Spleen (tissue), 11 donors: ENCODE results near the gene SV2A. TPM values are rescaled to one million over a fixed set of nuclear protein-coding genes. Genes with fewer than 3 reads are reported as not detected.

Experiments used
- DNase-seq: peaks from one replicate; pipeline ENCODE4 v3.0.0-alpha.2; 2020
- H3K27ac ChIP-seq, 8 donors: fragments of 200-600 bp; sonication (generic) in 7 of 8; 1 replicate in 4 of 8; 2 replicates in 4 of 8; pipeline versions ENCODE4 v1.5.0 to v1.8.0; 2016 to 2021; ENCODE audit warnings: inconsistent platforms in 4 of 8, mild to moderate bottlenecking in 4 of 8, moderate library complexity in 1 of 8
- H3K27me3 ChIP-seq, 7 donors: fragments of 200-600 bp; sonication (generic) in 6 of 7; replicated peaks in 1 of 7; 1 replicate in 4 of 7; 2 replicates in 3 of 7; pipeline versions ENCODE4 v1.5.0 to v1.8.0; 2016 to 2021; ENCODE audit warnings: inconsistent platforms in 3 of 7, mild to moderate bottlenecking in 1 of 7
- H3K36me3 ChIP-seq, 6 donors: fragments of 200-600 bp; sonication (generic) in 5 of 6; 1 replicate in 4 of 6; 2 replicates in 2 of 6; pipeline versions ENCODE4 v1.5.0 to v1.8.0; 2016 to 2021; ENCODE audit warnings: inconsistent platforms in 2 of 6
- H3K4me1 ChIP-seq, 6 donors: fragments of 200-600 bp; sonication (generic) in 5 of 6; 1 replicate in 3 of 6; 2 replicates in 3 of 6; pipeline versions ENCODE4 v1.5.0 to v1.8.0; 2016 to 2021; ENCODE audit warnings: inconsistent platforms in 3 of 6
- H3K4me3 ChIP-seq, 8 donors: fragments of 200-600 bp; sonication (generic) in 7 of 8; 1 replicate in 4 of 8; 2 replicates in 4 of 8; pipeline versions ENCODE4 v1.5.0 to v1.8.0; 2016 to 2021; ENCODE audit warnings: inconsistent platforms in 4 of 8, mild to moderate bottlenecking in 4 of 8, moderate library complexity in 2 of 8
- H3K9me3 ChIP-seq, 8 donors: fragments of 200-600 bp; sonication (generic) in 7 of 8; 1 replicate in 4 of 8; 2 replicates in 4 of 8; pipeline versions ENCODE4 v1.5.0 to v1.8.0; 2016 to 2021; ENCODE audit warnings: inconsistent platforms in 4 of 8
- POLR2A ChIP-seq, 3 donors: fragments of 450-650 bp; IDR thresholded peaks; one replicate each; pipeline ENCODE4 v1.5.1; 2017; ENCODE audit warnings: antibody characterized with exemption in 3 of 3, mild to moderate bottlenecking in 1 of 3
- POLR2AphosphoS5 ChIP-seq, 3 donors: sonication (generic); formaldehyde crosslinking; IDR thresholded peaks; one replicate each; pipeline ENCODE4 v1.5.1; 2017; ENCODE audit warnings: antibody characterized with exemption in 3 of 3
- WGBS, 5 donors: extraction: QIAGEN DNeasy Blood & Tissue Kit in 3 of 5; methylation state at CpG; one replicate each; pipeline versions ENCODE4 v1.1.5 to v1.1.7; 2013 to 2018; 5-methylcytosine and 5-hydroxymethylcytosine counted together
- intact Hi-C: fragments of 100-400 bp; cut with DNase I; formaldehyde crosslinking; loops from one replicate; pipeline ENCODE4 v1.15.0; 2023; ENCODE audit warnings: low total_unique reads
- polyA plus RNA-seq, 3 donors: library from polyadenylated mRNA; stranded (reverse); fragments of 200-250 nt; gene quantifications; one replicate each; pipeline ENCODE4 v1.2.1, GENCODE V29; 2013
- total RNA-seq, 7 donors: library from RNA; depleted of rRNA in 3 of 7; stranded (reverse); fragments of >200 nt in 3 of 7; fragmentation: NEBNext Ultra II Directional in 4 of 7; extraction: Animal tissue kit (Norgen Biotek cat#: 25700) in 4 of 7; gene quantifications; one replicate each; pipeline versions ENCODE4 v1.1.0 to v1.2.1, GENCODE V29; 2016 to 2021
- TF ChIP-seq, protein P1 (sequence below), 11 experiments: fragments of 200-600 bp in 7 of 11; fragments of 450-650 bp in 4 of 11; sonication (generic) in 4 of 11; IDR thresholded peaks in 8 of 11; conservative IDR thresholded peaks in 3 of 11; 1 replicate in 7 of 11; 2 replicates in 4 of 11; pipeline versions ENCODE4 v1.4.0 to v1.8.0; 2016 to 2021; ENCODE audit warnings: antibody characterized with exemption in 11 of 11, inconsistent platforms in 4 of 11, mild to moderate bottlenecking in 1 of 11
- donor health status: healthy with polysubstance abuse.
- donor health status: DM: no; HTN: no; CAD: no; lungs with moderate emphysema.
- donor health status: DM: no; HTN: no; CAD: no.
- donor health status: Bipolar disorder and iron deficiency.
- donor health status: healthy.
- donor health status: DM: no; HTN: no; CAD: no.
- donor health status: DM: yes; HTN: yes; CAD: no.

The SV2A gene
- total and polyA plus RNA-seq, 10 donors, result 0.43 to 3.7 (median 1.9) TPM

- WGBS, 5 donors, result 66 to 96% (median 87%) methylated on average over 2 of the region's 2 CpGs
- no peaks in the 10 kb centered on the region for H3K27me3 ChIP-seq
- H3K4me3 ChIP-seq, result peak overlapping the region in 1 of 8 donors; percentile 84
- no peaks in the 10 kb centered on the region for H3K9me3 ChIP-seq
- TF ChIP-seq, protein P1, sequence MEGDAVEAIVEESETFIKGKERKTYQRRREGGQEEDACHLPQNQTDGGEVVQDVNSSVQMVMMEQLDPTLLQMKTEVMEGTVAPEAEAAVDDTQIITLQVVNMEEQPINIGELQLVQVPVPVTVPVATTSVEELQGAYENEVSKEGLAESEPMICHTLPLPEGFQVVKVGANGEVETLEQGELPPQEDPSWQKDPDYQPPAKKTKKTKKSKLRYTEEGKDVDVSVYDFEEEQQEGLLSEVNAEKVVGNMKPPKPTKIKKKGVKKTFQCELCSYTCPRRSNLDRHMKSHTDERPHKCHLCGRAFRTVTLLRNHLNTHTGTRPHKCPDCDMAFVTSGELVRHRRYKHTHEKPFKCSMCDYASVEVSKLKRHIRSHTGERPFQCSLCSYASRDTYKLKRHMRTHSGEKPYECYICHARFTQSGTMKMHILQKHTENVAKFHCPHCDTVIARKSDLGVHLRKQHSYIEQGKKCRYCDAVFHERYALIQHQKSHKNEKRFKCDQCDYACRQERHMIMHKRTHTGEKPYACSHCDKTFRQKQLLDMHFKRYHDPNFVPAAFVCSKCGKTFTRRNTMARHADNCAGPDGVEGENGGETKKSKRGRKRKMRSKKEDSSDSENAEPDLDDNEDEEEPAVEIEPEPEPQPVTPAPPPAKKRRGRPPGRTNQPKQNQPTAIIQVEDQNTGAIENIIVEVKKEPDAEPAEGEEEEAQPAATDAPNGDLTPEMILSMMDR (IDR thresholded peaks at IDR 0.05 in 8 of 11, conservative IDR thresholded peaks at IDR 0.05 in 3 of 11), result no peak
- TF ChIP-seq POLR2A (IDR thresholded peaks at IDR 0.05) (no peak), POLR2AphosphoS5 (IDR thresholded peaks at IDR 0.05) (no peak)
- H3K4me1 ChIP-seq, result peaks cover 24 to 63% (median 42%) of the 10 kb centered on the region in 6 donors
- peaks cover 19 to 59% (median 47%) of the 10 kb centered on the region in 6 donors for H3K36me3 ChIP-seq
- no peak for DNase-seq
- intact Hi-C loops, result no loop called here
- no peak overlapping the region for H3K27ac ChIP-seq
Measured at GRCh38 chr1:149925751-149926150, 8.1 kb upstream of the SV2A start.

- 86 to 95% (median 90%) methylated on average over 3 of the region's 3 CpGs for WGBS, 5 donors
- H3K36me3 ChIP-seq, result peaks cover 19 to 59% (median 47%) of the 10 kb centered on the region in 6 donors
Measured at GRCh38 chr1:149925345-149925744, 7.7 kb upstream of the SV2A start.

GRCh38 chr1:149923626-149924025 lies 6.0 kb upstream of the SV2A start:
- no peak for TF ChIP-seq POLR2AphosphoS5 (IDR thresholded peaks at IDR 0.05)
- TF ChIP-seq, protein P1 (IDR thresholded peaks at IDR 0.05 in 8 of 11, conservative IDR thresholded peaks at IDR 0.05 in 3 of 11), result no peak
- TF ChIP-seq POLR2A (IDR thresholded peaks at IDR 0.05), result no peak
- peaks cover 19 to 59% (median 47%) of the 10 kb centered on the region in 6 donors for H3K36me3 ChIP-seq
- no peaks in the 10 kb centered on the region for H3K9me3 ChIP-seq
- peaks cover 24 to 45% (median 34%) of the 10 kb centered on the region in 6 donors for H3K4me1 ChIP-seq
- peaks cover 0 to 4% (median 0%) of the 10 kb centered on the region in 7 donors for H3K27me3 ChIP-seq
- H3K27ac ChIP-seq, result no peak overlapping the region
- intact Hi-C loops, result no loop called here
- DNase-seq, result no peak
- 83 to 93% (median 86%) methylated on average over 10 of the region's 10 CpGs for WGBS, 5 donors
- H3K4me3 ChIP-seq, result no peak overlapping the region

More at GRCh38 chr1:149925345-149925744, 7.7 kb upstream of the SV2A start:
- TF ChIP-seq POLR2AphosphoS5 (IDR thresholded peaks at IDR 0.05), result no peak
- TF ChIP-seq POLR2A (IDR thresholded peaks at IDR 0.05), result no peak
- TF ChIP-seq, protein P1 (IDR thresholded peaks at IDR 0.05 in 8 of 11, conservative IDR thresholded peaks at IDR 0.05 in 3 of 11), result no peak
- H3K4me1 ChIP-seq, result peaks cover 24 to 62% (median 42%) of the 10 kb centered on the region in 6 donors
- H3K27me3 ChIP-seq, result no peaks in the 10 kb centered on the region
- DNase-seq, result no peak
- peak overlapping the region in 1 of 8 donors; percentile 84 for H3K4me3 ChIP-seq
- intact Hi-C loops, result no loop called here
- no peaks in the 10 kb centered on the region for H3K9me3 ChIP-seq
- no peak overlapping the region for H3K27ac ChIP-seq

GRCh38 chr1:149916898-149917252 lies 769 bp downstream of the SV2A start:
- Histone ChIP-seq H3K9me3 (no peaks in the 10 kb centered on the region), H3K27me3 (peaks cover 0 to 26% (median 8%) of the 10 kb centered on the region in 7 donors), H3K4me3 (peak overlapping the region in 5 of 8 donors; percentile 5 to 75 (median 40)), H3K36me3 (peaks cover 0 to 9% (median under 1%) of the 10 kb centered on the region in 6 donors), H3K4me1 (peaks cover 0 to 30% (median 23%) of the 10 kb centered on the region in 6 donors), H3K27ac (peak overlapping the region in 1 of 8 donors; percentile 12)
- intact Hi-C loops, result no loop called here
- TF ChIP-seq, protein P1 (IDR thresholded peaks at IDR 0.05 in 8 of 11, conservative IDR thresholded peaks at IDR 0.05 in 3 of 11), result no peak
- TF ChIP-seq POLR2AphosphoS5 (IDR thresholded peaks at IDR 0.05) (no peak), POLR2A (IDR thresholded peaks at IDR 0.05) (no peak)
- DNase-seq, result no peak
- WGBS, 5 donors, result 3 to 10% (median 4%) methylated on average over 10 of the region's 10 CpGs
